ENCODE measurements around the gene ARMC10.

DNA sequence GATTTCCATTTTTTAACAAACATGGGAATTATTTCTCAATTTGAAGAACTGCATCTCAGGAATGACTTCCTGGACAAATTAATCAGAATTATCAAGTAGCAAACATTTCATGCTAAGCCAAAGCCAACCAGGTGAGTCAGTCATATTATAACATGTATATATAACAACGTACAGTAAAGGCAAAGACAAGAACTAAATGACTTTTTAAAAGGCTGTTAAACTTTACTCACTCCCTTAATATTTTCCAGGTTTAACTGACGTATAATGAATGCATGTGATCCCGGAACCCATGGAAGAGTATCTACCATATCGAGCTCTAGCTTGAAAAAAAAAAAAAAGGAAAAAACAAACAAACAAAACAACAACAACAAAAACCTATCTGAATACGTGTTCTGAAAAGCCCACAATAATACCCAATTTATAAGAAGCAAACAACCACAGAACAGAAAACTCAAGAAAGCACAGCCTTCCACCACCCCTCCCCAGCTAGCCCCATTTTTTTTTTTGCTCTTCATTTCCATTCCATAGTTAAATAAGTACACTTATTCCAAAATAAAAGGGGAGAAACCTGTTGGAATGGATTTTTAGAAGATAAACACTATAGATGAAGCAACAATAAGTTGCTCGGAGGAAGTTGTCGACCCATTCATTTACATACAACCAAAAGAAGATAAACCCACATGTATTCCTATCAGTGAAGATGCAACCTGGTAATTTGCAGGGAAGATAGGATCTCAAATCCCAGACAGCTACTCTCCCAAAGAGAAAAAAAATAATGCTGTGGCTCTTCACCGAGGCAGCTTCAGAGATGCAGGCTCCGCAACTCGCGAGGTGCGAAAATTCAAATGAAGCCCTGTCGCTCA lies 73.4 kb downstream of the ARMC10 start:
- no peak for TF ChIP-seq POLR2AphosphoS5 (IDR thresholded peaks at IDR 0.05)
- TF ChIP-seq, protein P1, sequence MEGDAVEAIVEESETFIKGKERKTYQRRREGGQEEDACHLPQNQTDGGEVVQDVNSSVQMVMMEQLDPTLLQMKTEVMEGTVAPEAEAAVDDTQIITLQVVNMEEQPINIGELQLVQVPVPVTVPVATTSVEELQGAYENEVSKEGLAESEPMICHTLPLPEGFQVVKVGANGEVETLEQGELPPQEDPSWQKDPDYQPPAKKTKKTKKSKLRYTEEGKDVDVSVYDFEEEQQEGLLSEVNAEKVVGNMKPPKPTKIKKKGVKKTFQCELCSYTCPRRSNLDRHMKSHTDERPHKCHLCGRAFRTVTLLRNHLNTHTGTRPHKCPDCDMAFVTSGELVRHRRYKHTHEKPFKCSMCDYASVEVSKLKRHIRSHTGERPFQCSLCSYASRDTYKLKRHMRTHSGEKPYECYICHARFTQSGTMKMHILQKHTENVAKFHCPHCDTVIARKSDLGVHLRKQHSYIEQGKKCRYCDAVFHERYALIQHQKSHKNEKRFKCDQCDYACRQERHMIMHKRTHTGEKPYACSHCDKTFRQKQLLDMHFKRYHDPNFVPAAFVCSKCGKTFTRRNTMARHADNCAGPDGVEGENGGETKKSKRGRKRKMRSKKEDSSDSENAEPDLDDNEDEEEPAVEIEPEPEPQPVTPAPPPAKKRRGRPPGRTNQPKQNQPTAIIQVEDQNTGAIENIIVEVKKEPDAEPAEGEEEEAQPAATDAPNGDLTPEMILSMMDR (IDR thresholded peaks at IDR 0.05), result no peak
- TF ChIP-seq EP300 (IDR thresholded peaks at IDR 0.05), result no peak

Data from gastroesophageal sphincter (tissue), 3 donors.